ENCODE results near the gene ST7L.

- TF ChIP-seq CTCF (IDR thresholded peaks at IDR 0.05; ENCODE audit: extremely low read depth in 1 of 2, insufficient read depth in 1 of 2, low read depth in 1 of 2, low read length in 2 of 2), result no peak
- TF ChIP-seq POLR2A (IDR thresholded peaks at IDR 0.05; ENCODE audit: low read depth, low read length), result no peak
- no peak for TF ChIP-seq EZH2 (IDR thresholded peaks at IDR 0.05; ENCODE audit: borderline replicate concordance, low read depth, low read length, severe bottlenecking)
- no peak for TF ChIP-seq POLR2AphosphoS5 (IDR thresholded peaks at IDR 0.05; ENCODE audit: insufficient read depth, low read depth, low read length)
Measured at GRCh38 chr1:112636597-112637253, 17.8 kb upstream of the ST7L start.
